Forelimb muscle (tissue), 1 donor: ENCODE data around the gene CFAP46. TPM values are rescaled to one million over a fixed set of nuclear protein-coding genes. Genes with fewer than 3 reads are reported as not detected.
"Not testable (repeated sequence)": the region's sequence is repeated elsewhere in the genome, so short reads cannot be mapped to it uniquely, and the experiment has no call there.

Experiments used
- DNase-seq: peaks from one replicate; pipeline ENCODE4 v3.0.0-alpha.2; 2013; ENCODE audit warnings: low read depth
- polyA plus RNA-seq: library from polyadenylated mRNA; unstranded; fragments of 120-200 nt; gene quantifications from one replicate; pipeline ENCODE4 v1.2.1, GENCODE V29; 2013; ENCODE audit not compliant: insufficient read length

The CFAP46 gene
- polyA plus RNA-seq, 1 donor, result 0.24 TPM

- no peak for DNase-seq
These were observed 14.5 kb downstream of the CFAP46 start for GRCh38 chr10:132927824-132928223.

GRCh38 chr10:132926777-132927650, 15.4 kb downstream of the CFAP46 start:
- DNase-seq, result no peak

- DNase-seq, result no peak
These were observed 16.3 kb downstream of the CFAP46 start for GRCh38 chr10:132926070-132926469.

- no peak for DNase-seq
These were observed 16.8 kb downstream of the CFAP46 start for GRCh38 chr10:132925614-132926013.

GRCh38 chr10:132925071-132925561, 17.3 kb downstream of the CFAP46 start:
- no peak for DNase-seq

- DNase-seq, result no peak
These were observed 18.1 kb downstream of the CFAP46 start for GRCh38 chr10:132924046-132924952.

- not testable (repeated sequence) for DNase-seq
These were observed 19.0 kb downstream of the CFAP46 start for GRCh38 chr10:132923384-132923783.

- DNase-seq, result no peak
These were observed 19.5 kb downstream of the CFAP46 start for GRCh38 chr10:132922872-132923271.

GRCh38 chr10:132921818-132922807, 20.3 kb downstream of the CFAP46 start:
- no peak for DNase-seq

- no peak for DNase-seq
These were observed 21.3 kb downstream of the CFAP46 start for GRCh38 chr10:132921086-132921485.

GRCh38 chr10:132920101-132920925, 22.1 kb downstream of the CFAP46 start:
- DNase-seq, result no peak

GRCh38 chr10:132919374-132920100, 22.8 kb downstream of the CFAP46 start:
- no peak for DNase-seq

- no peak for DNase-seq
These were observed 23.6 kb downstream of the CFAP46 start for GRCh38 chr10:132918617-132919373.

- no peak for DNase-seq
These were observed 24.1 kb downstream of the CFAP46 start for GRCh38 chr10:132918264-132918616.

- DNase-seq, result no peak
These were observed 25.3 kb downstream of the CFAP46 start for GRCh38 chr10:132916956-132917666.

- DNase-seq, result no peak
These were observed 25.9 kb downstream of the CFAP46 start for GRCh38 chr10:132916421-132916841.

- DNase-seq, result no peak
These were observed 27.0 kb downstream of the CFAP46 start for GRCh38 chr10:132915411-132915810.

- no peak for DNase-seq
These were observed 27.6 kb downstream of the CFAP46 start for GRCh38 chr10:132914732-132915131.
